K562 (cell line): ENCODE data around the gene TRPM2. TPM values are rescaled to one million over a fixed set of nuclear protein-coding genes. Genes with fewer than 3 reads are reported as not detected.

Experiments used
- ATAC-seq: fragments of 200-7000 bp; cut with Tn5 transposase; 3 replicates; pipeline ENCODE4 v1.9.1; 2020; ENCODE audit warnings: moderate library complexity
- BruUV-seq: library from RNA; stranded (reverse); fragments of 400-500 nt; replicated peaks from 2 replicates; lab custom pipeline; 2021; lab: Mats Ljungman, UMichigan
- CTCF ChIA-PET: fragments of 300-600 bp; formaldehyde crosslinking; extraction: SDS; loops from one replicate; lab custom pipeline; 2021; ENCODE audit warnings: low intra/inter-chr PET ratio; lab: Yijun Ruan, JAX
- POLR2A ChIA-PET: fragments of 300-600, 350-650 bp; sonication (Branson Sonifier 250); formaldehyde crosslinking; extraction: SDS; loops from one replicate; lab custom pipeline; 2021; ENCODE audit warnings: antibody characterized with exemption, inconsistent platforms; lab: Yijun Ruan, JAX
- DNase-seq, 4 experiments: peaks; one replicate each; pipeline versions ENCODE4 v3.0.0 to v3.0.0-alpha.2; 2011 to 2018; ENCODE audit warnings: low spot score in 3 of 4, mixed read lengths in 3 of 4; ENCODE audit errors: extremely low read depth in 1 of 4
- FAIRE-seq: peaks from 2 replicates; lab custom pipeline; 2011; peaks lifted over from hg19 to GRCh38; lab: Jason Lieb, UNC
- H2AFZ ChIP-seq: 2 replicates; pipeline ENCODE4 v1.6.0; 2011; ENCODE audit warnings: low read depth, low read length, control low read depth, inconsistent platforms
- H3K27ac ChIP-seq: fragments of 200-600 bp; 3 replicates; pipeline ENCODE4 v1.8.0; 2011; ENCODE audit warnings: low read depth, mild to moderate bottlenecking, control low read depth, inconsistent platforms, low read length, moderate library complexity, mixed read lengths; ENCODE audit errors: extremely low read depth
- H3K27me3 ChIP-seq, 2 experiments: fragments of 300-600 bp in 1 of 2; 2 replicates in 1 of 2; 3 replicates in 1 of 2; pipeline versions ENCODE4 v1.6.0 to v1.8.0; 2011; ENCODE audit warnings: inconsistent platforms in 2 of 2, low read length in 2 of 2, mild to moderate bottlenecking in 1 of 2, mixed read lengths in 1 of 2, moderate library complexity in 1 of 2; ENCODE audit not compliant: control insufficient read depth in 2 of 2, insufficient read depth in 2 of 2
- H3K36me3 ChIP-seq: fragments of 300-600 bp; 3 replicates; pipeline ENCODE4 v1.8.0; 2011; ENCODE audit warnings: mild to moderate bottlenecking, low read length, inconsistent platforms; ENCODE audit not compliant: control insufficient read depth, insufficient read depth
- H3K4me1 ChIP-seq, 2 experiments: fragments of 200-600 bp in 1 of 2; replicated peaks in 1 of 2; 2 replicates in 1 of 2; 3 replicates in 1 of 2; pipeline versions ENCODE4 v1.5.1 to v1.8.0; 2011; ENCODE audit warnings: inconsistent platforms in 2 of 2, low read length in 2 of 2, mild to moderate bottlenecking in 1 of 2, mixed read lengths in 1 of 2, moderate library complexity in 1 of 2; ENCODE audit not compliant: control insufficient read depth in 2 of 2, insufficient read depth in 2 of 2
- H3K4me2 ChIP-seq: 2 replicates; pipeline ENCODE4 v1.6.1; 2011; ENCODE audit warnings: low read length, control low read depth, inconsistent platforms, mixed read lengths; ENCODE audit not compliant: insufficient read depth
- H3K4me3 ChIP-seq: fragments of 200-600 bp; sonication (generic), shearing (Covaris generic); 2 replicates; pipeline ENCODE4 v1.5.1; 2016; ENCODE audit warnings: control low read depth, inconsistent platforms
- H3K79me2 ChIP-seq: fragments of 200-600 bp; 3 replicates; pipeline ENCODE4 v1.8.0; 2011; ENCODE audit warnings: low read length, inconsistent platforms; ENCODE audit not compliant: control insufficient read depth, insufficient read depth
- H3K9ac ChIP-seq, 2 experiments: 2 replicates each; pipeline versions ENCODE4 v1.6.0 to v1.6.1; 2011; ENCODE audit warnings: low read depth in 2 of 2, low read length in 2 of 2, control low read depth in 1 of 2, inconsistent platforms in 1 of 2, mild to moderate bottlenecking in 1 of 2, mixed read lengths in 1 of 2; ENCODE audit not compliant: insufficient read depth in 1 of 2
- H3K9me1 ChIP-seq: one replicate; pipeline ENCODE4 v1.6.0; 2011; ENCODE audit warnings: inconsistent platforms, mild to moderate bottlenecking, low read length, moderate library complexity; ENCODE audit not compliant: control insufficient read depth, insufficient read depth
- H3K9me3 ChIP-seq: replicated peaks from 2 replicates; pipeline ENCODE4 v1.5.1; 2011; ENCODE audit warnings: low read depth, low read length, inconsistent platforms; ENCODE audit not compliant: control insufficient read depth, insufficient read depth
- H4K20me1 ChIP-seq: replicated peaks from 2 replicates; pipeline ENCODE4 v1.6.1; 2011; ENCODE audit warnings: low read length, inconsistent platforms, mixed read lengths; ENCODE audit not compliant: control insufficient read depth, insufficient read depth
- BRD4 ChIP-seq: fragments of 200-600 bp; sonication (generic); IDR thresholded peaks from 2 replicates; pipeline ENCODE4 v1.6.1; 2017; ENCODE audit warnings: inconsistent platforms
- MNT ChIP-seq, 2 experiments: fragments of 450-650 bp; conservative IDR thresholded peaks; 2 replicates each; pipeline ENCODE4 v1.6.1; 2017; ENCODE audit warnings: mild to moderate bottlenecking in 2 of 2, moderate library complexity in 2 of 2
- NFIC ChIP-seq: fragments of 450-650 bp; IDR thresholded peaks from 2 replicates; pipeline ENCODE4 v1.6.1; 2017; ENCODE audit warnings: mild to moderate bottlenecking, inconsistent platforms
- POLR2G ChIP-seq: fragments of 200-400 bp; formaldehyde crosslinking; IDR thresholded peaks from 2 replicates; pipeline ENCODE4 v1.6.1; 2017; ENCODE audit warnings: low read depth, mild to moderate bottlenecking, antibody characterized with exemption, low read length, moderate library complexity
- RBM14 ChIP-seq: fragments of 200-400 bp; formaldehyde crosslinking; IDR thresholded peaks from 2 replicates; pipeline ENCODE4 v1.6.1; 2018; ENCODE audit warnings: low read depth, mild to moderate bottlenecking, low read length, moderate library complexity, borderline replicate concordance; ENCODE audit not compliant: insufficient read depth
- XRCC3 ChIP-seq: fragments of 450-650 bp; IDR thresholded peaks from 2 replicates; pipeline ENCODE4 v1.6.1; 2017; ENCODE audit warnings: mild to moderate bottlenecking, moderate library complexity
- ZBTB33 ChIP-seq: sonication (generic); formaldehyde crosslinking; IDR thresholded peaks from 2 replicates; pipeline ENCODE4 v1.8.1; 2023; ENCODE audit warnings: mild to moderate bottlenecking, missing genetic modification reagents
- whole genome bisulfite sequencing: fragments of 100-300 bp; shearing (Covaris generic); methylation state at CpG from one replicate; pipeline ENCODE4 v1.1.6; 2016; ENCODE audit warnings: low coverage, mixed read lengths; ENCODE audit not compliant: insufficient coverage; ENCODE audit errors: missing lambda C conversion rate; 5-methylcytosine and 5-hydroxymethylcytosine counted together
- in situ Hi-C: fragments of 300-500 bp; cut with MboI; formaldehyde crosslinking; loops from 4 replicates; pipeline ENCODE4 v1.15.0; 2018; ENCODE audit warnings: inconsistent platforms, mixed read lengths
- intact Hi-C: fragments of 100-400 bp; cut with micrococcal nuclease; formaldehyde crosslinking; loops from 2 replicates; pipeline ENCODE4 v1.14.2; 2022
- polyA plus RNA-seq, 8 experiments: library from polyadenylated mRNA; depleted of rRNA in 4 of 8; stranded (reverse) in 5 of 8; unstranded in 3 of 8; fragments of >200 nt; fragmentation: Nextera tagmentation in 2 of 8; fragmentation: Illumina TruSeq in 1 of 8; extraction: Ambion mirVana in 2 of 8; extraction: Trizol in 1 of 8; gene quantifications; 2 replicates each; pipeline versions ENCODE4 v1.2.1 to v1.2.3, GENCODE V29; 2011 to 2014; ENCODE audit warnings: inconsistent platforms in 1 of 8, missing spikeins in 1 of 8
- total RNA-seq, 7 experiments: library from RNA; depleted of rRNA in 6 of 7; stranded (reverse); fragments of >200 nt in 6 of 7; fragmentation: Illumina TruSeq in 2 of 7; extraction: Trizol in 2 of 7; gene quantifications; 2 replicates each; pipeline versions ENCODE4 v1.2.1 to v1.2.3, GENCODE V29; 2011 to 2021; ENCODE audit warnings: low replicate concordance in 1 of 7

TRPM2 gene
- total and polyA plus RNA-seq, 9 of the 15 experiments (the other 6 are each of a cell fraction or from before 2014, with no cell fraction given): 0.33 to 2.1 (median 0.98) TPM; not detected in 2

- no peak for TF ChIP-seq RBM14
- no peak for TF ChIP-seq MNT (conservative IDR thresholded peaks at IDR 0.05)
- TF ChIP-seq ZBTB33 (CRISPR knock-in tag): peak; percentile 99
- TF ChIP-seq BRD4: no peak
- TF ChIP-seq POLR2G: peak; percentile 48
- peak; percentile 55 for TF ChIP-seq NFIC
- no peak for TF ChIP-seq XRCC3
- TF ChIP-seq, all 486 proteins: peak for 3
- Histone ChIP-seq H3K9me3 (no peaks in the 10 kb centered on the region), H2AFZ (no peak overlapping the region), H3K36me3 (peaks cover 49% of the 10 kb centered on the region; the same call in 1 of the 3 replicates), H3K4me1 (peaks cover 0 to 48% of the 10 kb centered on the region in 2 experiments; a peak in 2 of 5 replicates), H4K20me1 (peaks cover 15% of the 10 kb centered on the region), H3K27me3 (no peaks in the 10 kb centered on the region), H3K79me2 (no peaks in the 10 kb centered on the region), H3K4me2 (no peak overlapping the region), H3K9me1 (peaks cover 4% of the 10 kb centered on the region), H3K9ac (no peak overlapping the region; a peak in 1 of 4 replicates), H3K27ac (no peak overlapping the region), H3K4me3 (no peak overlapping the region)
- WGBS: 90% methylated on average over 17 of the region's 26 CpGs
- POLR2A ChIA-PET: interaction anchor here (2.3 kb wide), 1 partner anchor 11 kb away, joined by 11 read pairs; the partner anchor contains the start of gene CFAP410
- DNase-seq (no peak), ATAC-seq (no peak), FAIRE-seq (no peak)
- CTCF ChIA-PET: no interaction called here
- intact Hi-C loops (no loop called here), in situ Hi-C loops (no loop called here)
- BruUV-seq: TSS peak; percentile 45
Observed at GRCh38 chr21:44326716-44327602, 26.5 kb upstream of the TRPM2 start.
